Diencephalon (tissue), 1 donor: ENCODE measurements around the gene GLS. TPM values are rescaled to one million over a fixed set of nuclear protein-coding genes. Genes with fewer than 3 reads are reported as not detected.

Experiments used
- total RNA-seq: library from RNA; depleted of rRNA; stranded (reverse); fragments of >200 nt; gene quantifications from one replicate; pipeline ENCODE4 v1.2.3, GENCODE V29; 2014

GLS gene
- 179 TPM for total RNA-seq

DNA sequence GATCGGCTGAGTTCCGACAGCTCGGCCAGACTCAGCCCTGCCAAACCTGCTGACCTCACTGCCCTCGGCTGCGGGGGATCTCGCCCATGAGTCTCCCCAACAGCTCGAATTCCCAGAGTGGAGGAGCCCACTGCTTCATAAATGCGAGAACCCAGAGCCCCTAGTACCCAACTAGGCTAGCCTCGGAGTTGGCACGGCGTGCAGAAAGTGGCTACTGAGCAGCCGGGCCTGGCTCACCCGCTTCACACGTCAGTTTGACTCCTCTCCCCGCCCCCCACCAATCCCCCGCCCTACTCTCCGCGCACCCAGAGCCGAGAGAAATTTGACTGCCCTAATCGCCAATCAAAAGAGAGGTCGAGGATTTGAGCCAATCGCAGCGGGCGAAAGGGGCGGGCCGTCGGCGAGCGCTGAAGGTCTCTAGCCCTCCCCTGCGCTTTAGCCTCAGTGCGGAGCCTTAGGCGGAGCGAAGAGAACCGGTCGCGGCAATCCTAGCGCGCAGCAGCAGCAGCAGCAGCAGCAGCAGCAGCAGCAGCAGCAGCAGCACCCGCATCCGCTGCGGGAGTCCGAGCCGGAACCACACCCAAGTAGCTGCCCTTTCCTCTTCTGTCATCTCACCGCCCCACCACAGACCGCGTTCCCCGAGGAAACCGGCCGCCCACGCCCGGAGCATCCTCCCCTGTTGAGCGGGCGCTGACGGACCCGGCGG is at the start of gene GLS:
GLS (plus strand) TSS at position 444 of the 706 bp plus-strand sequence. CDS start 264 bp downstream, outside the sequence.

DNA sequence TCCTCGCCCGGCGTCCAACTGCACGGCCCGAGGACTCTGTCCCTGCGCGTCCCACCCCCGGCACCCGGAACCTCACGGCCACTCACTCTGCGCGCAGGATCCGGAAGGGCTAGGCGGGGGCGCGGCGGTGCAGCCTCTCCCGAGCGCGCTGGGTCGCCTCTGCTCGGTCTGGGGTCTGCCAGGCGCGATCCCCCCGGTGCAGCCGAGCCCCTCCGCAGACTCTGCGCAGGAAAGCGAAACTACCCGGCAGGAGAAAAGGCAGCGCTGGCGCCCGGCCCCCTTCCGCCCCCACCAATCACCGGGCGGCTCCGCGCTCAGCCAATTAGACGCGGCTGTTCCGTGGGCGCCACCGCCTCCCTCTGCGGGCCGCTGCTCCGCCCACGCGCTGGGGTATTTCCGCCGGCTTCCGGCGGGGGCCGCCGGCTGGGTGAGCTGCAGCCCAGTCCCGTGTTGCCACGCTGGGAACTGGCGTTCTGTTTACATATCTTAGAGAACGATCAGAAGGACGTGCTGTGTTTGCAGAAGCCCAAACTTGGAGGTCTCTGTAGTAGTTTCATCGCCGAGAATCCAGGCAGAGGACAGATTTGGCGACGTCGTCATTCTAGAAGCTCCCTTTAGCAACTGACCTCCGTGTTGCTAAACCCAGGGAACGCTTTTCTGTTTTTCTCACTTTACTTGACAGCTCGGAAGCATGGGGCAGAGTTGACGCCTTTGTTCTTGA is 133.5 kb downstream of the GLS start, which contains the start of gene STAT1:
STAT1 (minus strand) TSS at position 240 of the 721 bp plus-strand sequence. CDS start 4,168 bp downstream, outside the sequence.

Other genes with a start within 250 kb of the GLS start
- gene NAB1, start 231.7 kb upstream of the GLS start, total RNA-seq: 56.3 TPM
- gene STAT1, start 133.3 kb downstream of the GLS start, total RNA-seq: 36.4 TPM